Stomach (tissue), 4 donors: ENCODE results near the gene CEP44.

ENCODE experiments used
- CTCF ChIP-seq, 7 experiments: fragments of 450-650 bp in 4 of 7; fragments of 200-600 bp in 3 of 7; sonication (generic) in 3 of 7; IDR thresholded peaks; one replicate each; pipeline ENCODE4 v1.5.1; 2016 to 2019; ENCODE audit warnings: antibody characterized with exemption in 7 of 7, control low read depth in 2 of 7, mild to moderate bottlenecking in 1 of 7
- EP300 ChIP-seq: sonication (generic); formaldehyde crosslinking; IDR thresholded peaks from one replicate; pipeline ENCODE4 v1.6.1; 2017; ENCODE audit warnings: antibody characterized with exemption
- POLR2A ChIP-seq, 4 donors: fragments of 450-650 bp; IDR thresholded peaks; one replicate each; pipeline ENCODE4 v1.6.1; 2016; ENCODE audit warnings: antibody characterized with exemption in 4 of 4, control low read depth in 2 of 4, mild to moderate bottlenecking in 1 of 4, moderate library complexity in 1 of 4
- POLR2AphosphoS5 ChIP-seq, 3 donors: sonication (generic); formaldehyde crosslinking; IDR thresholded peaks; one replicate each; pipeline ENCODE4 v1.6.1; 2016; ENCODE audit warnings: antibody characterized with exemption in 3 of 3

- no peak for TF ChIP-seq CTCF (IDR thresholded peaks at IDR 0.05)
- TF ChIP-seq POLR2A (IDR thresholded peaks at IDR 0.05): no peak
- TF ChIP-seq POLR2AphosphoS5 (IDR thresholded peaks at IDR 0.05): no peak
- no peak for TF ChIP-seq EP300
These were observed 86.3 kb downstream of the CEP44 start for GRCh38 chr4:174369985-174370384.
